Ishikawa (cell line): ENCODE data around the gene N4BP2L1.

Experiments
- EGR1 ChIP-seq: IDR thresholded peaks from 2 replicates; pipeline ENCODE4 v1.6.1; 2012
- EP300 ChIP-seq: IDR thresholded peaks from 2 replicates; pipeline ENCODE4 v1.6.1; 2012; ENCODE audit warnings: borderline replicate concordance

- no peak for TF ChIP-seq EGR1
- no peak for TF ChIP-seq EP300
Observed at GRCh38 chr13:32453981-32454380, 26.1 kb upstream of the N4BP2L1 start.
